A549 (cell line): ENCODE data around the gene GSK3B. TPM values are rescaled to one million over a fixed set of nuclear protein-coding genes. Genes with fewer than 3 reads are reported as not detected.

ENCODE experiments used
- ATAC-seq, 2 experiments: fragments of 200-7000 bp in 1 of 2; fragments of >200 bp in 1 of 2; cut with Nextera tagmentation in 1 of 2; cut with Tn5 transposase in 1 of 2; 3 replicates each; pipeline versions ENCODE4 v1.8.0 to v1.9.1; 2018 to 2020; ENCODE audit warnings: mild to moderate bottlenecking in 1 of 2, moderate library complexity in 1 of 2
- CTCF ChIA-PET: fragments of 300-600 bp; sonication (Branson Sonifier 250); formaldehyde crosslinking; extraction: SDS; loops from one replicate; lab custom pipeline; 2021; ENCODE audit warnings: antibody characterized with exemption, inconsistent platforms; lab: Yijun Ruan, JAX
- POLR2A ChIA-PET: fragments of 350-600 bp; formaldehyde crosslinking; extraction: SDS; loops from one replicate; lab custom pipeline; 2021; ENCODE audit warnings: antibody characterized with exemption, inconsistent platforms; lab: Yijun Ruan, JAX
- DNase-seq, 2 experiments: peaks; one replicate each; pipeline versions ENCODE4 v3.0.0 to v3.0.0-alpha.2; 2011 to 2016; ENCODE audit warnings: low read depth in 1 of 2, low spot score in 1 of 2
- FAIRE-seq: peaks from 2 replicates; lab custom pipeline; 2011; peaks lifted over from hg19 to GRCh38; lab: Jason Lieb, UNC
- H3K27ac ChIP-seq, 2 experiments: fragments of >200 bp; sonication (Bioruptor Twin); formaldehyde crosslinking; 3 replicates each; pipeline ENCODE4 v1.5.1; 2016 to 2017
- H3K4me1 ChIP-seq: fragments of >200 bp; sonication (Bioruptor Twin); formaldehyde crosslinking; 3 replicates; pipeline ENCODE4 v1.6.1; 2016
- H3K4me2 ChIP-seq: fragments of >200 bp; sonication (Bioruptor Twin); formaldehyde crosslinking; 3 replicates; pipeline ENCODE4 v1.6.1; 2016
- H3K4me3 ChIP-seq: fragments of >200 bp; sonication (Bioruptor Twin); formaldehyde crosslinking; 3 replicates; pipeline ENCODE4 v1.5.1; 2016
- H3K9me3 ChIP-seq: fragments of >200 bp; sonication (Bioruptor Twin); formaldehyde crosslinking; 3 replicates; pipeline ENCODE4 v1.6.1; 2016
- BHLHE40 ChIP-seq: IDR thresholded peaks from 2 replicates; pipeline ENCODE4 v1.6.1; 2012; ENCODE audit warnings: low read depth, low read length, inconsistent platforms
- CEBPB ChIP-seq, 2 experiments: fragments of >200 bp in 1 of 2; sonication (Bioruptor Twin) in 1 of 2; formaldehyde crosslinking in 1 of 2; IDR thresholded peaks; 2 replicates each; pipeline ENCODE4 v1.6.1; 2012 to 2016
- EHF ChIP-seq: fragments of 250-450 bp; sonication (Bioruptor Pico); IDR thresholded peaks from 2 replicates; pipeline ENCODE4 v1.5.0; 2020; ENCODE audit warnings: mild to moderate bottlenecking
- FOXS1 ChIP-seq: fragments of 250-450 bp; sonication (Bioruptor Pico); IDR thresholded peaks from 2 replicates; pipeline ENCODE4 v1.5.0; 2020; ENCODE audit warnings: mild to moderate bottlenecking, moderate library complexity
- GATA3 ChIP-seq: IDR thresholded peaks from 2 replicates; pipeline ENCODE4 v1.6.1; 2012; ENCODE audit warnings: borderline replicate concordance
- HDAC2 ChIP-seq: fragments of 200-600 bp; sonication (generic); IDR thresholded peaks from 2 replicates; pipeline ENCODE4 v1.6.1; 2016
- HEYL ChIP-seq: fragments of 250-450 bp; sonication (Bioruptor Pico); IDR thresholded peaks from 2 replicates; pipeline ENCODE4 v1.8.0; 2021; ENCODE audit warnings: mild to moderate bottlenecking, moderate library complexity
- HOXA7 ChIP-seq: fragments of 250-450 bp; sonication (Bioruptor Pico); IDR thresholded peaks from 2 replicates; pipeline ENCODE4 v1.5.0; 2020; ENCODE audit warnings: mild to moderate bottlenecking, moderate library complexity
- KDM1A ChIP-seq: fragments of 200-600 bp; sonication (generic); IDR thresholded peaks from 2 replicates; pipeline ENCODE4 v1.6.1; 2016; ENCODE audit warnings: low read depth, mild to moderate bottlenecking
- KDM5A ChIP-seq: fragments of 200-600 bp; sonication (generic); IDR thresholded peaks from 2 replicates; pipeline ENCODE4 v1.6.1; 2016; ENCODE audit warnings: antibody characterized with exemption, mild to moderate bottlenecking
- POLR2AphosphoS2 ChIP-seq: conservative IDR thresholded peaks from 2 replicates; pipeline ENCODE4 v1.6.1; 2012; ENCODE audit warnings: low read length, improper control_type of control experiment, inconsistent platforms
- RNF2 ChIP-seq: fragments of 200-600 bp; sonication (generic); IDR thresholded peaks from 2 replicates; pipeline ENCODE4 v1.6.1; 2016; ENCODE audit warnings: low read depth, mild to moderate bottlenecking, antibody characterized with exemption, moderate library complexity, borderline replicate concordance
- TP53 ChIP-seq: fragments of 250-450 bp; sonication (Bioruptor Pico); IDR thresholded peaks from 2 replicates; pipeline ENCODE4 v1.5.0; 2021; ENCODE audit warnings: mild to moderate bottlenecking, moderate library complexity
- ZC3H11A ChIP-seq: fragments of 450-650 bp; IDR thresholded peaks from 2 replicates; pipeline ENCODE4 v1.6.1; 2014; ENCODE audit warnings: antibody characterized with exemption, mild to moderate bottlenecking
- WGBS: methylation state at CpG from one replicate; pipeline ENCODE4 v1.1.6; 2017; ENCODE audit errors: missing lambda C conversion rate; 5-methylcytosine and 5-hydroxymethylcytosine counted together
- polyA plus RNA-seq, 4 experiments: library from polyadenylated mRNA; depleted of rRNA in 3 of 4; stranded (reverse); fragments of >200 nt; fragmentation: RNase III in 1 of 4; extraction: RNeasy Plus Mini Kit Qiagen cat#74134 plus additional on column Dnase treatment in 1 of 4; gene quantifications; 2 replicates in 3 of 4; 3 replicates in 1 of 4; pipeline ENCODE4 v1.2.3, GENCODE V29; 2011 to 2017
- TF ChIP-seq, protein P1 (sequence below): IDR thresholded peaks from 2 replicates; pipeline ENCODE4 v1.6.1; 2012; ENCODE audit warnings: low read depth, borderline replicate concordance
- TF ChIP-seq, protein P2 (sequence below): fragments of 200-600 bp; sonication (generic); IDR thresholded peaks from 2 replicates; pipeline ENCODE4 v1.6.1; 2016; ENCODE audit warnings: antibody characterized with exemption, mild to moderate bottlenecking, moderate library complexity
- TF ChIP-seq, protein P3 (sequence below): fragments of 450-650 bp; IDR thresholded peaks from 2 replicates; pipeline ENCODE4 v1.6.1; 2014; ENCODE audit warnings: antibody characterized with exemption
- TF ChIP-seq, protein P4 (sequence below): fragments of 250-450 bp; sonication (Bioruptor Pico); IDR thresholded peaks from 2 replicates; pipeline ENCODE4 v1.5.0; 2021; ENCODE audit warnings: mild to moderate bottlenecking, moderate library complexity, borderline replicate concordance
- TF ChIP-seq, protein P5 (sequence below): fragments of 250-450 bp; sonication (Bioruptor Pico); IDR thresholded peaks from 2 replicates; pipeline ENCODE4 v1.5.0; 2020; ENCODE audit warnings: low read depth, mild to moderate bottlenecking, moderate library complexity
- TF ChIP-seq, protein P6 (sequence below): fragments of 150-350 bp; IDR thresholded peaks from 2 replicates; pipeline ENCODE4 v1.6.1; 2014; ENCODE audit warnings: low read depth, mild to moderate bottlenecking, low read length

The GSK3B gene
- polyA plus RNA-seq, 2 of the 4 experiments (the other 2 are of a cell fraction), result 30.0 to 49.8 TPM

DNA sequence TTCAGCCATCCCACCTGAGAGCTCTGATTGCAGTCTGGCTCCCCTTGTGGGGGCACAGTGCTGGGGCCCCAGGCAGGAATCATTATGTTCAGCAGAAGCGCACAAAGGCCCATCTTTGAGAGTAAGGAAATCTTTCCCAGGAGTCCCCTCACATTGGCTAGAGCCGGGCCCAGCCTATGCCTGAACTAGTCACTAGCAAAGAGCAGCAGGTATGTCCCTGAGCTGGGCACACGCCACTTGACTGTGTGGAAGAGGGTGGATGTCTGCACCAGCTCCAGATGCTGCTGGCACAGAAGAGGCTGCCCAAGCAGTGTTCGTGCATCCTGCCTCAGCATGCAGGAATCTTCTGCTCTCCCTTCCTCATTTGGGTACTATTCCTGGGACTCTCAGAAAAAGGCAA lies 286.0 kb downstream of the GSK3B start:
- no peak for TF ChIP-seq GATA3
- TF ChIP-seq KDM5A, result no peak
- no peak for TF ChIP-seq EHF (CRISPR knock-in tag)
- no peak for TF ChIP-seq POLR2AphosphoS2
- TF ChIP-seq, protein P1, sequence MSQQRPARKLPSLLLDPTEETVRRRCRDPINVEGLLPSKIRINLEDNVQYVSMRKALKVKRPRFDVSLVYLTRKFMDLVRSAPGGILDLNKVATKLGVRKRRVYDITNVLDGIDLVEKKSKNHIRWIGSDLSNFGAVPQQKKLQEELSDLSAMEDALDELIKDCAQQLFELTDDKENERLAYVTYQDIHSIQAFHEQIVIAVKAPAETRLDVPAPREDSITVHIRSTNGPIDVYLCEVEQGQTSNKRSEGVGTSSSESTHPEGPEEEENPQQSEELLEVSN, result no peak
- TF ChIP-seq, protein P2, sequence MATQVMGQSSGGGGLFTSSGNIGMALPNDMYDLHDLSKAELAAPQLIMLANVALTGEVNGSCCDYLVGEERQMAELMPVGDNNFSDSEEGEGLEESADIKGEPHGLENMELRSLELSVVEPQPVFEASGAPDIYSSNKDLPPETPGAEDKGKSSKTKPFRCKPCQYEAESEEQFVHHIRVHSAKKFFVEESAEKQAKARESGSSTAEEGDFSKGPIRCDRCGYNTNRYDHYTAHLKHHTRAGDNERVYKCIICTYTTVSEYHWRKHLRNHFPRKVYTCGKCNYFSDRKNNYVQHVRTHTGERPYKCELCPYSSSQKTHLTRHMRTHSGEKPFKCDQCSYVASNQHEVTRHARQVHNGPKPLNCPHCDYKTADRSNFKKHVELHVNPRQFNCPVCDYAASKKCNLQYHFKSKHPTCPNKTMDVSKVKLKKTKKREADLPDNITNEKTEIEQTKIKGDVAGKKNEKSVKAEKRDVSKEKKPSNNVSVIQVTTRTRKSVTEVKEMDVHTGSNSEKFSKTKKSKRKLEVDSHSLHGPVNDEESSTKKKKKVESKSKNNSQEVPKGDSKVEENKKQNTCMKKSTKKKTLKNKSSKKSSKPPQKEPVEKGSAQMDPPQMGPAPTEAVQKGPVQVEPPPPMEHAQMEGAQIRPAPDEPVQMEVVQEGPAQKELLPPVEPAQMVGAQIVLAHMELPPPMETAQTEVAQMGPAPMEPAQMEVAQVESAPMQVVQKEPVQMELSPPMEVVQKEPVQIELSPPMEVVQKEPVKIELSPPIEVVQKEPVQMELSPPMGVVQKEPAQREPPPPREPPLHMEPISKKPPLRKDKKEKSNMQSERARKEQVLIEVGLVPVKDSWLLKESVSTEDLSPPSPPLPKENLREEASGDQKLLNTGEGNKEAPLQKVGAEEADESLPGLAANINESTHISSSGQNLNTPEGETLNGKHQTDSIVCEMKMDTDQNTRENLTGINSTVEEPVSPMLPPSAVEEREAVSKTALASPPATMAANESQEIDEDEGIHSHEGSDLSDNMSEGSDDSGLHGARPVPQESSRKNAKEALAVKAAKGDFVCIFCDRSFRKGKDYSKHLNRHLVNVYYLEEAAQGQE, result no peak
- TF ChIP-seq CEBPB (IDR thresholded peaks at IDR 0.05), result no peak
- no peak for TF ChIP-seq BHLHE40
- no peak for TF ChIP-seq FOXS1
- TF ChIP-seq, protein P3, sequence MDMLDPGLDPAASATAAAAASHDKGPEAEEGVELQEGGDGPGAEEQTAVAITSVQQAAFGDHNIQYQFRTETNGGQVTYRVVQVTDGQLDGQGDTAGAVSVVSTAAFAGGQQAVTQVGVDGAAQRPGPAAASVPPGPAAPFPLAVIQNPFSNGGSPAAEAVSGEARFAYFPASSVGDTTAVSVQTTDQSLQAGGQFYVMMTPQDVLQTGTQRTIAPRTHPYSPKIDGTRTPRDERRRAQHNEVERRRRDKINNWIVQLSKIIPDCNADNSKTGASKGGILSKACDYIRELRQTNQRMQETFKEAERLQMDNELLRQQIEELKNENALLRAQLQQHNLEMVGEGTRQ, result no peak
- TF ChIP-seq, protein P4, sequence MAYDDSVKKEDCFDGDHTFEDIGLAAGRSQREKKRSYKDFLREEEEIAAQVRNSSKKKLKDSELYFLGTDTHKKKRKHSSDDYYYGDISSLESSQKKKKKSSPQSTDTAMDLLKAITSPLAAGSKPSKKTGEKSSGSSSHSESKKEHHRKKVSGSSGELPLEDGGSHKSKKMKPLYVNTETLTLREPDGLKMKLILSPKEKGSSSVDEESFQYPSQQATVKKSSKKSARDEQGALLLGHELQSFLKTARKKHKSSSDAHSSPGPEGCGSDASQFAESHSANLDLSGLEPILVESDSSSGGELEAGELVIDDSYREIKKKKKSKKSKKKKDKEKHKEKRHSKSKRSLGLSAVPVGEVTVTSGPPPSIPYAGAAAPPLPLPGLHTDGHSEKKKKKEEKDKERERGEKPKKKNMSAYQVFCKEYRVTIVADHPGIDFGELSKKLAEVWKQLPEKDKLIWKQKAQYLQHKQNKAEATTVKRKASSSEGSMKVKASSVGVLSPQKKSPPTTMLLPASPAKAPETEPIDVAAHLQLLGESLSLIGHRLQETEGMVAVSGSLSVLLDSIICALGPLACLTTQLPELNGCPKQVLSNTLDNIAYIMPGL (CRISPR knock-in tag), result no peak
- TF ChIP-seq, all 56 proteins: peak for 0
- ATAC-seq (no peak), DNase-seq (no peak), FAIRE-seq (no peak)
- no peaks in the 10 kb centered on the region for H3K4me1 ChIP-seq
- no peak overlapping the region for H3K4me3 ChIP-seq
- no peaks in the 10 kb centered on the region for H3K9me3 ChIP-seq
- WGBS, result 93% methylated on average over 4 of the region's 4 CpGs
- POLR2A ChIA-PET, result no interaction called here
- H3K27ac ChIP-seq, result no peak overlapping the region
- CTCF ChIA-PET, result interaction anchor here (1.1 to 1.3 kb wide), 2 partner anchors 9 to 15 kb away, joined by 3 read pairs; no protein-coding TSS in a partner anchor
- no peak overlapping the region for H3K4me2 ChIP-seq

DNA sequence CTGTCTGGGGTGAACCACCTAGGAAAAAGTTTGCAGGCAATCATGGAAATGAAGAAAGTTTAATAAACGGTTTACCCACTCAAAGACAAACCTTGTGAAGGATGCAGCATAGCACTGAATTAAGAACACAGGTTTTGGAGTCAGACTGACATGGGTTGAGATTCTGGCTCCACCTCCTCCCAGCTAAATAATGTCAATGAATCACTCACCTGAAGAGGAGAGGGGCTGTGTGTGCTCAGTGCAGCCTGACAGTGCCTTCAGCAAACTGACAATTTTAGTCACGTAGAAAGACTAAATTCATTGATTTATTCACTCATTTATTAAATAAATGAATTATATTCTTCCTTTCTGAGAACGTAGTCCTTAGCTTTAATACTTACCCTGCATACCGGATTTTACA lies 293.4 kb downstream of the GSK3B start:
- no peak overlapping the region for H3K4me3 ChIP-seq
- H3K4me1 ChIP-seq, result peaks cover 11% of the 10 kb centered on the region
- no peak for ATAC-seq
- H3K4me2 ChIP-seq, result no peak overlapping the region
- no peak for FAIRE-seq
- no peaks in the 10 kb centered on the region for H3K9me3 ChIP-seq
- ChIA-PET CTCF (interaction anchor here (0.6 kb wide), 1 partner anchor 614 kb away, joined by 3 read pairs; no protein-coding TSS in a partner anchor), POLR2A (no interaction called here)
- H3K27ac ChIP-seq, result no peak overlapping the region
- TF ChIP-seq BHLHE40 (no peak), HOXA7 (CRISPR knock-in tag) (no peak), KDM1A (no peak), HEYL (no peak), ZC3H11A (no peak), HDAC2 (no peak), TP53 (CRISPR knock-in tag) (no peak), RNF2 (no peak)
- TF ChIP-seq, protein P5, sequence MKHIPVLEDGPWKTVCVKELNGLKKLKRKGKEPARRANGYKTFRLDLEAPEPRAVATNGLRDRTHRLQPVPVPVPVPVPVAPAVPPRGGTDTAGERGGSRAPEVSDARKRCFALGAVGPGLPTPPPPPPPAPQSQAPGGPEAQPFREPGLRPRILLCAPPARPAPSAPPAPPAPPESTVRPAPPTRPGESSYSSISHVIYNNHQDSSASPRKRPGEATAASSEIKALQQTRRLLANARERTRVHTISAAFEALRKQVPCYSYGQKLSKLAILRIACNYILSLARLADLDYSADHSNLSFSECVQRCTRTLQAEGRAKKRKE, result no peak
- TF ChIP-seq, protein P6, sequence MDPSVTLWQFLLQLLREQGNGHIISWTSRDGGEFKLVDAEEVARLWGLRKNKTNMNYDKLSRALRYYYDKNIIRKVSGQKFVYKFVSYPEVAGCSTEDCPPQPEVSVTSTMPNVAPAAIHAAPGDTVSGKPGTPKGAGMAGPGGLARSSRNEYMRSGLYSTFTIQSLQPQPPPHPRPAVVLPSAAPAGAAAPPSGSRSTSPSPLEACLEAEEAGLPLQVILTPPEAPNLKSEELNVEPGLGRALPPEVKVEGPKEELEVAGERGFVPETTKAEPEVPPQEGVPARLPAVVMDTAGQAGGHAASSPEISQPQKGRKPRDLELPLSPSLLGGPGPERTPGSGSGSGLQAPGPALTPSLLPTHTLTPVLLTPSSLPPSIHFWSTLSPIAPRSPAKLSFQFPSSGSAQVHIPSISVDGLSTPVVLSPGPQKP, result no peak
- WGBS, result 52% methylated on average over 4 of the region's 4 CpGs
- no peak for DNase-seq
